Liver (tissue), 9 donors: Measurements from ENCODE around the gene TNFSF12. TPM values are rescaled to one million over a fixed set of nuclear protein-coding genes. Genes with fewer than 3 reads are reported as not detected.
A peak's percentile ranks its signal among the peaks of the same experiment; 100 is the strongest.

ENCODE experiments used
- DNase-seq: peaks from one replicate; pipeline ENCODE4 v3.0.0-alpha.2; 2017; ENCODE audit warnings: low spot score
- H3K27ac ChIP-seq, 2 donors: one replicate each; pipeline ENCODE4 v1.7.0; 2013; ENCODE audit warnings: inconsistent platforms in 2 of 2, low read length in 2 of 2, control low read depth in 1 of 2, low read depth in 1 of 2, mild to moderate bottlenecking in 1 of 2
- H3K27me3 ChIP-seq, 4 donors: one replicate each; pipeline versions ENCODE4 v1.6.1 to v1.7.0; 2013; ENCODE audit warnings: low read length in 3 of 4, inconsistent platforms in 1 of 4, mild to moderate bottlenecking in 1 of 4, moderate library complexity in 1 of 4; ENCODE audit not compliant: control insufficient read depth in 4 of 4, insufficient read depth in 4 of 4
- H3K36me3 ChIP-seq, 4 donors: one replicate each; pipeline versions ENCODE4 v1.6.1 to v1.7.0; 2013; ENCODE audit warnings: low read length in 3 of 4, mild to moderate bottlenecking in 3 of 4, low read depth in 1 of 4, moderate library complexity in 1 of 4; ENCODE audit not compliant: control insufficient read depth in 4 of 4, insufficient read depth in 3 of 4
- H3K4me1 ChIP-seq, 4 donors: one replicate each; pipeline versions ENCODE4 v1.6.1 to v1.7.0; 2013; ENCODE audit warnings: low read length in 3 of 4, mild to moderate bottlenecking in 3 of 4, moderate library complexity in 1 of 4; ENCODE audit not compliant: control insufficient read depth in 4 of 4, insufficient read depth in 4 of 4
- H3K4me3 ChIP-seq, 3 donors: one replicate each; pipeline versions ENCODE4 v1.6.1 to v1.7.0; 2013; ENCODE audit warnings: low read length in 3 of 3, control low read depth in 1 of 3, low read depth in 1 of 3, mild to moderate bottlenecking in 1 of 3
- H3K9ac ChIP-seq, 2 donors: one replicate each; pipeline ENCODE4 v1.7.0; 2013; ENCODE audit warnings: low read length in 2 of 2, mild to moderate bottlenecking in 2 of 2, moderate library complexity in 2 of 2, control low read depth in 1 of 2, low read depth in 1 of 2
- H3K9me3 ChIP-seq, 4 donors: one replicate each; pipeline versions ENCODE4 v1.6.1 to v1.7.0; 2013; ENCODE audit warnings: low read length in 3 of 4; ENCODE audit not compliant: control insufficient read depth in 4 of 4
- ATF3 ChIP-seq: IDR thresholded peaks from 2 replicates; pipeline ENCODE4 v1.6.1; 2016; ENCODE audit warnings: antibody characterized with exemption
- CTCF ChIP-seq: fragments of 150-350 bp; IDR thresholded peaks from 2 replicates; pipeline ENCODE4 v1.5.1; 2017; ENCODE audit warnings: improper control_type of control experiment, low read depth, low read length; ENCODE audit not compliant: missing input control
- EGR1 ChIP-seq, 2 donors: IDR thresholded peaks; 2 replicates each; pipeline ENCODE4 v1.6.1; 2016 to 2018; ENCODE audit warnings: antibody characterized with exemption in 2 of 2, low read depth in 2 of 2
- FOXA2 ChIP-seq: IDR thresholded peaks from 2 replicates; pipeline ENCODE4 v1.6.1; 2016; ENCODE audit warnings: antibody characterized with exemption
- RAD21 ChIP-seq, 2 donors: IDR thresholded peaks; 2 replicates each; pipeline ENCODE4 v1.6.1; 2016; ENCODE audit warnings: antibody characterized with exemption in 2 of 2, mild to moderate bottlenecking in 2 of 2
- REST ChIP-seq: IDR thresholded peaks from 2 replicates; pipeline ENCODE4 v1.6.1; 2016; ENCODE audit warnings: antibody characterized with exemption, mild to moderate bottlenecking
- SP1 ChIP-seq: IDR thresholded peaks from 2 replicates; pipeline ENCODE4 v1.6.1; 2018; ENCODE audit warnings: antibody characterized with exemption, mild to moderate bottlenecking
- TAF1 ChIP-seq: conservative IDR thresholded peaks from 2 replicates; pipeline ENCODE4 v1.6.1; 2016; ENCODE audit warnings: antibody characterized with exemption, mild to moderate bottlenecking
- WGBS: extraction: QIAGEN DNeasy Blood & Tissue Kit; methylation state at CpG from one replicate; pipeline ENCODE4 v1.1.7; 2013; 5-methylcytosine and 5-hydroxymethylcytosine counted together
- polyA plus RNA-seq, 2 donors: library from polyadenylated mRNA; stranded (reverse) in 1 of 2; unstranded in 1 of 2; fragments of 200-250 nt in 1 of 2; fragments of >200 nt in 1 of 2; fragmentation: Nextera tagmentation in 1 of 2; extraction: Ambion mirVana in 1 of 2; gene quantifications; one replicate each; pipeline versions ENCODE4 v1.2.1 to v1.2.3, GENCODE V29; 2013 to 2015
- total RNA-seq, 2 donors: library from RNA; depleted of rRNA; stranded (reverse); fragments of >200 nt; gene quantifications; one replicate each; pipeline ENCODE4 v1.2.3, GENCODE V29; 2014
- donor health status: healthy.
- donor health status: healthy.
- donor health status: healthy.
- donor health status: healthy.
- donor health status: healthy.

Gene TNFSF12
- total RNA-seq (1 to 10 TPM; 4.2 to 5.7 TPM), polyA plus RNA-seq (10 to 100 TPM in 1 of 2 donors, 1 to 10 TPM in 1; 5.2 to 13.1 TPM)

- H3K27me3 ChIP-seq: no peaks in the 10 kb centered on the region
- peak within 1 kb of the TSS; percentile 75 to 78 for H3K9ac ChIP-seq
- H3K36me3 ChIP-seq: no peaks in the 10 kb centered on the region
- no peaks in the 10 kb centered on the region for H3K9me3 ChIP-seq
- no peak for TF ChIP-seq REST
- TF ChIP-seq CTCF: peak; percentile 6
- no peak for DNase-seq
- H3K4me3 ChIP-seq: peak within 1 kb of the TSS; percentile 59 to 66 (median 62)
- H3K4me1 ChIP-seq: peaks cover 0 to 17% (median 8%) of the 10 kb centered on the region in 4 donors
- WGBS: 7% methylated on average over 65 of the region's 65 CpGs
- peak within 1 kb of the TSS; percentile 57 to 74 for H3K27ac ChIP-seq
These were observed at the start of gene TNFSF12 for GRCh38 chr17:7548585-7549400. TSS of gene TNFSF12 (plus strand) at chr17:7549058. CDS start at chr17:7549154, 96 bp downstream.

GRCh38 chr17:7499161-7499560 is 49.7 kb upstream of the TNFSF12 start:
- H3K4me1 ChIP-seq: no peaks in the 10 kb centered on the region
- TF ChIP-seq FOXA2 (no peak), RAD21 (IDR thresholded peaks at IDR 0.05) (no peak), ATF3 (no peak), REST (no peak), CTCF (no peak), SP1 (no peak), TAF1 (no peak), EGR1 (IDR thresholded peaks at IDR 0.05; ENCODE audit: low read depth in 2 of 2) (no peak)
- no peaks in the 10 kb centered on the region for H3K27me3 ChIP-seq
- no peak for DNase-seq
- no peak overlapping the region for H3K9ac ChIP-seq
- WGBS: 89% methylated on average over 11 of the region's 11 CpGs
- H3K36me3 ChIP-seq: peaks cover 36 to 81% (median 70%) of the 10 kb centered on the region in 4 donors
- no peaks in the 10 kb centered on the region for H3K9me3 ChIP-seq
- H3K4me3 ChIP-seq: no peak overlapping the region
- H3K27ac ChIP-seq: no peak overlapping the region
